ENCODE data around the gene ENO1. TPM values are rescaled to one million over a fixed set of nuclear protein-coding genes. Genes with fewer than 3 reads are reported as not detected.
"Not testable (repeated sequence)": the region's sequence is repeated elsewhere in the genome, so short reads cannot be mapped to it uniquely, and the experiment has no call there.

ENO1 gene
- 1,000 to 10,000 TPM; 2,254 to 2,801 TPM for total RNA-seq

DNA sequence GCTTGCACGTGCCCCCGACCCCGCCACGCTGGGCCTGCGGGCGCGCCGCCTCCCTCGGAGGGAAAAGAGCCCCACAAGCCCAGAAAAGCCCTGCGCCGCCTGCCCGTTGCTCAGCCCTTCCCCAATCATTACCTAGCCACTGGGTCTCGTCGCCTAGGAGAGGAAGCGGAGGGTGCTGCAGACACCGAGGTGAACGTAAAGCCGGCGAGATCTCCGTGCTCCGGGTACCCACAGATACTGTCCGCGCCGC is at the start of gene ENO1:
TSS of gene ENO1 (minus strand) at position 239 of the 250 bp plus-strand sequence. CDS start 3,778 bp downstream, outside the sequence.
- peak within 1 kb of the TSS; percentile 86 for H3K4me3 Mint-ChIP-seq
- no peaks in the 10 kb centered on the region for H3K9me3 Mint-ChIP-seq
- DNase-seq (ENCODE audit: low spot score) (no peak), ATAC-seq (no peak)
- peaks cover 29 to 34% of the 10 kb centered on the region in 2 donors for H3K4me1 Mint-ChIP-seq (ENCODE audit: low read depth in 2 of 2)
- H3K36me3 Mint-ChIP-seq: peaks cover 21% of the 10 kb centered on the region
- H3K27ac Mint-ChIP-seq: peak within 1 kb of the TSS; percentile 92 to 97
- no peaks in the 10 kb centered on the region for H3K27me3 Mint-ChIP-seq

DNA sequence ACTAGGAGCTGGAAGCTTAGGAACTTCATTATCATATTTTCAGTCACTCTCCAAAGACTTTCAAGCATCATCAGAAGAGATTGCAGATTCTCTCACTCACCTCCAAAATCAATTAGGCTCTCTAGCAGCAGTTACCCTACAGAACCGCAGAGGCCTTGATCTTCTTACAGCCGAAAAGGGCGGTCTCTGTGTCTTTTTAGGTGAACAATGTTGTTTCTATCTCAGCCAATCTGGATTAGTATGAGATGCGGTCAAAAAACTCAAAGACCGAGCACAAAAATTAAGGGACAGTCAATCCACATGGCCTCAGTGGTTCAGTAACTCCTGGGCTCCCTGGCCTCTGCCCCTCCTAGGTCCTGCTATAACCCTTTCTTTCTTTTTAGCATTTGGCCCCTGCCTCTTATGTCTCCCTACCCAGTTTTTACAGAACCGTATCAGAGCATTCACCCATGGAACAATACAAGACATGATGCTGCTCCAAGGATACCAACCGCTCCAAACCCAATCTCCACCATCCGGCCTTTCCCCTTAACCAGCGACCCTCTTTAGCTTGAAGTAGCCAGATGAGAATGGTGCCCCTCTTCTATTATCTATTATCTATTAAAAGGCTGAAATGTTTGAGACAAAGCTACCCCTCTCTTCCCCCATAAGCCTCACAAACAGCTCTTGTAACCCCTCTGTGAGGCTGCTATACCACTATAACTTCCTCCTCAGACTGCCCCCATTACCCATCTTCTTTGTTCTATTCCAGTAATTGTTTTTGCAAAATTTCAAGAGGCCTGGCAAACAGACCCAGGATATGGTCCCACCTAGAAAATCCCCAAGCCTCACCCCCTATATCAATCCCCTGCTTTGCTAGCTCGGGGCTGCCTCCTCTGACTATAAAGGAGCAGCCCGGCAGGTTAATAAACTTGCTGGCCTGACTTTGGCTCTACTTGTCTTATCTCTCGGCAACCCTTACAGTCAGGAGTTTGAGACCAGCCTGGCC is 48.5 kb upstream of the ENO1 start:
- Mint-ChIP-seq H3K4me3 (no peak overlapping the region), H3K9me3 (no peaks in the 10 kb centered on the region), H3K4me1 (ENCODE audit: low read depth in 2 of 2) (no peaks in the 10 kb centered on the region), H3K36me3 (no peaks in the 10 kb centered on the region), H3K27ac (no peak overlapping the region), H3K27me3 (no peaks in the 10 kb centered on the region)
- no peak for DNase-seq (ENCODE audit: low spot score)
- ATAC-seq: no peak

GRCh38 chr1:8925960-8926359 is 47.5 kb upstream of the ENO1 start:
- ATAC-seq: peak in 1 of 2 donors; percentile 28
- H3K36me3 Mint-ChIP-seq: no peaks in the 10 kb centered on the region
- H3K27me3 Mint-ChIP-seq: no peaks in the 10 kb centered on the region

GRCh38 chr1:8925406-8925805 is 46.9 kb upstream of the ENO1 start:
- H3K36me3 Mint-ChIP-seq: no peaks in the 10 kb centered on the region
- DNase-seq (ENCODE audit: low spot score) (no peak), ATAC-seq (no peak)
- no peaks in the 10 kb centered on the region for H3K9me3 Mint-ChIP-seq
- H3K4me3 Mint-ChIP-seq: no peak overlapping the region
- no peaks in the 10 kb centered on the region for H3K27me3 Mint-ChIP-seq
- no peak overlapping the region for H3K27ac Mint-ChIP-seq
- H3K4me1 Mint-ChIP-seq (ENCODE audit: low read depth in 2 of 2): peaks cover 10 to 12% of the 10 kb centered on the region in 2 donors

More at GRCh38 chr1:8925960-8926359, 47.5 kb upstream of the ENO1 start:
- Mint-ChIP-seq H3K27ac (no peak overlapping the region), H3K9me3 (no peaks in the 10 kb centered on the region), H3K4me3 (no peak overlapping the region), H3K4me1 (ENCODE audit: low read depth in 2 of 2) (peaks cover 8 to 9% of the 10 kb centered on the region in 2 donors)
- no peak for DNase-seq (ENCODE audit: low spot score)

DNA sequence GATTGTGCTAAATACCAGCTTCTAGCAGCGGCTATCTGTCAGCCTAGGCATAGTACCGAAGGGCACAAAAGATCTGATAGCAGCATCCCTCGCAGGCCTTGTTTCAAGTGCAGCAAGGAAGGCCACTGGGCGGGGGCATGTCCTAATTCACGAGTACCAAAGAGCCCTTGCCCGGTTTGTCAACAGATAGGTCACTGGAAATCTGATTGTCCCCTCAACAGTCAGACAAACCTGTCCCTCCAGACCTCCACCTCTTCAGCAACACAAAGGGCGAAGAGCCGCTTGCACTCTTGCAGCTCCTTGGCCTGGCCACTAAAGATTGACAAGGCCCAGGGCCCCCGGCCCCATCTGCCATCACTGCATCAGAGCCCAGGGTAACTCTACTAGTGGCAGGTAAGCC is 44.5 kb upstream of the ENO1 start:
- no peaks in the 10 kb centered on the region for H3K27me3 Mint-ChIP-seq
- no peaks in the 10 kb centered on the region for H3K9me3 Mint-ChIP-seq
- H3K27ac Mint-ChIP-seq: peak overlapping the region in 1 of 2 donors; percentile 22
- ATAC-seq (no peak), DNase-seq (ENCODE audit: low spot score) (no peak)
- H3K36me3 Mint-ChIP-seq: no peaks in the 10 kb centered on the region
- H3K4me3 Mint-ChIP-seq: no peak overlapping the region
- peaks cover 12 to 14% of the 10 kb centered on the region in 2 donors for H3K4me1 Mint-ChIP-seq (ENCODE audit: low read depth in 2 of 2)

DNA sequence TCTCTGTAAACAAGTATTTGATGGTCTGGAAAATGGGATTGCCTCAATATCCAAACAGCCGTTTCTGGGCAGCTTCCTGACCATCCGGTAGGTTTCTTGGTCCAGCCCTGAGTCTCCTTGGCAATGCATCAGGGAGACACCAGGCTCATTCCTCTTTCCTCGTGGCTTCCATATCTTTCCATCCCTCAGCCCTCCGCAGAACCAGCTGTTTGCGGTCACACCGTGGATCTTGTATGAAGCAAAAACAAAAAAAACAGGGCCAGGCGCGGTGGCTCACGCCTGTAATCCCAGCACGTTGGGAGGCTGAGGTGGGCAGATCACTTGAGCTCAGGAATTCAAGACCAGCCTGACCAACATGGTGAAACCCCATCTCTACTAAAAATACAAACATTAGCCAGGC is 39.0 kb upstream of the ENO1 start:
- H3K27ac Mint-ChIP-seq; ATAC-seq; H3K4me3 Mint-ChIP-seq; H3K27me3 Mint-ChIP-seq; H3K36me3 Mint-ChIP-seq; H3K9me3 Mint-ChIP-seq; DNase-seq (ENCODE audit: low spot score): not testable (repeated sequence)
- peaks cover 12 to 15% of the 10 kb centered on the region in 2 donors for H3K4me1 Mint-ChIP-seq (ENCODE audit: low read depth in 2 of 2)

GRCh38 chr1:8915446-8915845 is 37.0 kb upstream of the ENO1 start:
- H3K27me3 Mint-ChIP-seq: peaks cover 2% of the 10 kb centered on the region in 2 donors
- no peak for ATAC-seq
- DNase-seq (ENCODE audit: low spot score): no peak
- H3K27ac Mint-ChIP-seq: no peak overlapping the region
- H3K4me1 Mint-ChIP-seq (ENCODE audit: low read depth in 2 of 2): peaks cover 0 to 5% of the 10 kb centered on the region in 2 donors
- H3K9me3 Mint-ChIP-seq: no peaks in the 10 kb centered on the region
- H3K36me3 Mint-ChIP-seq: no peaks in the 10 kb centered on the region
- H3K4me3 Mint-ChIP-seq: no peak overlapping the region

DNA sequence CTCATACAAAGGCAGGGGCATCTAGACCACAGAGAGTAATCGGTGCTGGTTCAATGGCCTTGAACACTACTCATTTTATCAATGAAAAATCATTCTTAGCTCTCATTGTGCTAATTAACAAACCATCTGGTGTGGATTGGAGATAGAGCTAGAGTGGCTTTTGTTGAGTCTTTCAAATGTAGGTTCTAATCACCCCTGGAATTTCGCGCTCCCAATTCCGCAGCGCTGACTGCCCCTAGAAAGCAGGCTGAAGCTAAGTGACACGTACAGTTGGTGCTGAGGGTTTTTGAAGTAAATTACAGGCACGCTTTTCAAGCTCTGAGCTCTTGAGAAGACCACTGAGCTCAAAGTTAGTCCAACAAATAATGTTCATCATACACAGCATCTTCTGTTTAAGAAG is 36.0 kb upstream of the ENO1 start:
- DNase-seq (ENCODE audit: low spot score) (no peak), ATAC-seq (no peak)
- peaks cover 7 to 8% of the 10 kb centered on the region in 2 donors for H3K27me3 Mint-ChIP-seq
- H3K36me3 Mint-ChIP-seq: no peaks in the 10 kb centered on the region
- H3K9me3 Mint-ChIP-seq: no peaks in the 10 kb centered on the region
- H3K4me1 Mint-ChIP-seq (ENCODE audit: low read depth in 2 of 2): peaks cover 4 to 5% of the 10 kb centered on the region in 2 donors
- H3K27ac Mint-ChIP-seq: no peak overlapping the region
- H3K4me3 Mint-ChIP-seq: no peak overlapping the region

DNA sequence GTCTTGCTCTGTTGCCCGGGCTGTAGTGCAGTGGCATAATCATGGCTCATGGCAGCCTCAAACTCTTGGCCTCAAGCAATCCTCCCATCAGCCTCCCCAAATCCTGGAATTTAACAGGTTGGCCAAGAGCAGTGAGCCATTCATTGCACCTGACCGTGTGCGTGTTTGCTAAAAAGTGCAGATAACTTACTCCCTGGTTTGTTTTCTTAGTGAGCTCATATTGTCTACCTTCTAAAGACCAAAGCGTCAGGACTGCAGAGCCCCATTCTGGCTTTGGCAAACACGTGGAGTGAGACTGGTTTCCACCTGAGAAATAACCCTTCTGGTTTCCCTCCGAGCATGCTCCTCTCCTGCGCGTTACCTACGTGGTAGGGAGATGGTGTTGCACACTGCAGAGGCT is 35.0 kb upstream of the ENO1 start:
- ATAC-seq (no peak), DNase-seq (ENCODE audit: low spot score) (no peak)
- H3K27ac Mint-ChIP-seq: no peak overlapping the region
- H3K4me1 Mint-ChIP-seq (ENCODE audit: low read depth in 2 of 2): peaks cover 4 to 5% of the 10 kb centered on the region in 2 donors
- no peaks in the 10 kb centered on the region for H3K9me3 Mint-ChIP-seq
- H3K27me3 Mint-ChIP-seq: peaks cover 7 to 8% of the 10 kb centered on the region in 2 donors
- no peaks in the 10 kb centered on the region for H3K36me3 Mint-ChIP-seq
- no peak overlapping the region for H3K4me3 Mint-ChIP-seq

DNA sequence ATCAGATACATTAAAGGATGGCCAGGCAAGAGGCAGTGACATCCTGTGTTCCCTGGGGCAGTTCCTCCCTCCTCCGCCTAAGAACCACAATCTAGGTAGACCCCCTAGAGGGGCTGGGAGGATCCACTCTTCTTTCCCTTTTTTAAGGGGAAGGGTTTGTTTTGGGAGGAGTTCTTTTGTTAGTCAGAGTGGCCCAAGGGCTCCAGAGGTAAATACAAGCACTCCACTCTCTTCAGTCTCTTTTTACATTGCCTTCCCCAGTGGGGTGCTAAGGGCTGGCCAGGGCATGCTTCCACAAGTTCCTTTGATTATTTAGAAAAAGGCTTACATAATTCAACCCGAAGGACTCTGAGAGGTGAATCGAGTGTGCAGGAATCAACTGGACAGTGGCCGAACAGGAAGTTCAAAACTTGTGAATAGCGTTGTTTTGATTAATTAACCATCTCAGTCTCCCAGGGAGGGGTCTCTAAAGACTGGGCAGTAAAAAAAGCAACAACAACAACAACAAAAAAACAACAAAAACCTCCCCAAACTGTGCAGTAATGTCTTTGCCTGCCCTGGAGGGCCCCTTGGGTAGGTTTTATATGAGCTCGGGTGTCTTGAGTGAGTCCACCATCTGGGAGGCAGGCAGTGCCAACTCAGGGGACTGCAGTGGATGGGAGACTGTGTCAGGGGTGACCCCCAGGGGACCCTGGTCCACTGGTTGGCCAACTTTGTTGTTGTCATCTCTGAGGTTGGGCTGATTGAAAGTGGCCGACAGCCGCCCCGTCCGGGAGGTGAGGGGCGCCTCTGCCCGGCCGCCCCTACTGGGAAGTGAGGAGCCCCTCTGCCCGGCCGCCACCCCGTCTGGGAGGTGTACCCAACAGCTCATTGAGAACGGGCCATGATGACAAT is 33.2 kb upstream of the ENO1 start:
- peaks cover 7 to 8% of the 10 kb centered on the region in 2 donors for H3K27me3 Mint-ChIP-seq
- ATAC-seq: no peak
- DNase-seq (ENCODE audit: low spot score): no peak
- peaks cover 0 to 4% of the 10 kb centered on the region in 2 donors for H3K4me1 Mint-ChIP-seq (ENCODE audit: low read depth in 2 of 2)
- no peaks in the 10 kb centered on the region for H3K36me3 Mint-ChIP-seq
- no peak overlapping the region for H3K27ac Mint-ChIP-seq
- H3K4me3 Mint-ChIP-seq: no peak overlapping the region
- H3K9me3 Mint-ChIP-seq: no peaks in the 10 kb centered on the region

DNA sequence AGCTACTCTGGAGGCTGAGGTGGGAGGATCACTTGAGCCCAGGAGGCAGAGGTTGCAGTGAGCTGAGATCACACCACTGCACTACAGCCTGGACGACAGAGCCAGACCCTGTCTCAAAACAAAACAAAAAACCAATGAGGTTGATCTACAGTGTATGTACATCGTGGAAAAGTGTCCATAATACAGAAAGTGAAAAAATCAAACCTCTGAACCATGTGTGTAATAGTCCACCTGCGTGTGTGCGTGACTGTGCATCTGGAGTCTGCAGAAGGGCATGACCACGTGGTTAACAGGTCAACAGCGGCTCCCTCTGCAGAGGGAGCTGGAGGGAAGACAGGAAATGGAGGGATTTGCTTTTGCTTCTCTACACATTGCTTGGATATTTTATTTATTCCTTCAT is 32.4 kb upstream of the ENO1 start:
- H3K27me3 Mint-ChIP-seq: peaks cover 7 to 8% of the 10 kb centered on the region in 2 donors
- peak in 1 of 2 donors; percentile 33 for ATAC-seq
- H3K4me3 Mint-ChIP-seq: no peak overlapping the region
- H3K27ac Mint-ChIP-seq: no peak overlapping the region
- no peaks in the 10 kb centered on the region for H3K36me3 Mint-ChIP-seq
- peaks cover 0 to 4% of the 10 kb centered on the region in 2 donors for H3K4me1 Mint-ChIP-seq (ENCODE audit: low read depth in 2 of 2)
- DNase-seq (ENCODE audit: low spot score): no peak
- no peaks in the 10 kb centered on the region for H3K9me3 Mint-ChIP-seq

DNA sequence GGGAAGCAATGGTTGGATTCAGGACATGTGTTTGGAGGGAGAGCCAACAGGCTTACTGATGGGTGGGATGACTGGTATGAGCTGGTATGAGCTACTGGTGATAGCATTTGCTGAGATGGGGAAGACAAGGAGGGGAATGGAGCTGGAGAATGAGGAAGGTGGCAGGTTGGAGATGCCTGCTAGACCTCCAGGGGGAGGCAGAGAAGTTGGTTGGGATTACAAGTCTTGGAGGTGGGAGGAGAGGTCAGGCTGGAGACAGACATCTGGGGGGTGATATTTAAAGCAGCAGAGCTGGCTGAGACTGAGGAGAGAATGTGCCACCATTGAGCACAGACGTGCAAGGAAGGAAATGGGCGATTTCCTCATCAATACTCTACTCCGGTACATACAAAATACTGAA is 31.8 kb upstream of the ENO1 start:
- ATAC-seq (no peak), DNase-seq (ENCODE audit: low spot score) (no peak)
- H3K27me3 Mint-ChIP-seq: peaks cover 7 to 8% of the 10 kb centered on the region in 2 donors
- H3K36me3 Mint-ChIP-seq: no peaks in the 10 kb centered on the region
- H3K4me1 Mint-ChIP-seq (ENCODE audit: low read depth in 2 of 2): peaks cover 0 to 4% of the 10 kb centered on the region in 2 donors
- no peak overlapping the region for H3K27ac Mint-ChIP-seq
- no peaks in the 10 kb centered on the region for H3K9me3 Mint-ChIP-seq
- no peak overlapping the region for H3K4me3 Mint-ChIP-seq

- H3K4me1 Mint-ChIP-seq (ENCODE audit: low read depth in 2 of 2): peaks cover 0 to 4% of the 10 kb centered on the region in 2 donors
- no peak overlapping the region for H3K4me3 Mint-ChIP-seq
- no peaks in the 10 kb centered on the region for H3K36me3 Mint-ChIP-seq
- H3K9me3 Mint-ChIP-seq: no peaks in the 10 kb centered on the region
- DNase-seq (ENCODE audit: low spot score) (no peak), ATAC-seq (no peak)
- no peak overlapping the region for H3K27ac Mint-ChIP-seq
- H3K27me3 Mint-ChIP-seq: peaks cover 7 to 8% of the 10 kb centered on the region in 2 donors
Observed at GRCh38 chr1:8908388-8909151, 30.1 kb upstream of the ENO1 start.

Measured in natural killer cell treated with Interleukin-12 subunit alpha and Interleukin-12 subunit beta and Interleukin-15 and Interleukin-18, amount 100 ng/mL, for 72 hours (primary cell).